Dendritic cell treated with granulocyte-macrophage colony-stimulating factor and Interleukin-4, amounts not matched to agents 40 ng/mL and 50 ng/mL, for 4 days (primary cell): ENCODE results near the gene TTC28.

Source experiments
- H3K27ac Mint-ChIP-seq: one replicate; pipeline ENCODE4 v1.8.0; 2022; ENCODE audit warnings: mild to moderate bottlenecking, mixed read lengths
- H3K27me3 Mint-ChIP-seq: one replicate; pipeline ENCODE4 v1.8.0; 2022; ENCODE audit warnings: mild to moderate bottlenecking, mixed read lengths
- H3K36me3 Mint-ChIP-seq: one replicate; pipeline ENCODE4 v1.8.0; 2022; ENCODE audit warnings: low read depth, mixed read lengths
- H3K4me1 Mint-ChIP-seq: one replicate; pipeline ENCODE4 v1.8.0; 2022; ENCODE audit warnings: low read depth, mixed read lengths
- H3K4me3 Mint-ChIP-seq: one replicate; pipeline ENCODE4 v1.8.0; 2022; ENCODE audit warnings: mild to moderate bottlenecking, moderate library complexity, mixed read lengths
- H3K9me3 Mint-ChIP-seq: one replicate; pipeline ENCODE4 v1.8.0; 2022; ENCODE audit warnings: mixed read lengths
- intact Hi-C: fragments of 100-400 bp; cut with micrococcal nuclease; formaldehyde crosslinking; loops from one replicate; pipeline ENCODE4 v1.15.0; 2022

The TTC28 gene

GRCh38 chr22:28132466-28132865 lies 547.2 kb downstream of the TTC28 start:
- Mint-ChIP-seq H3K4me3 (no peak overlapping the region), H3K36me3 (no peaks in the 10 kb centered on the region), H3K4me1 (no peaks in the 10 kb centered on the region), H3K27me3 (no peaks in the 10 kb centered on the region), H3K9me3 (no peaks in the 10 kb centered on the region), H3K27ac (no peak overlapping the region)
- intact Hi-C loops = no loop called here

GRCh38 chr22:28129319-28129962 lies 550.2 kb downstream of the TTC28 start:
- intact Hi-C loops = no loop called here
- no peak overlapping the region for H3K4me3 Mint-ChIP-seq
- H3K36me3 Mint-ChIP-seq = no peaks in the 10 kb centered on the region
- H3K4me1 Mint-ChIP-seq = no peaks in the 10 kb centered on the region
- no peaks in the 10 kb centered on the region for H3K27me3 Mint-ChIP-seq
- no peak overlapping the region for H3K27ac Mint-ChIP-seq
- no peaks in the 10 kb centered on the region for H3K9me3 Mint-ChIP-seq

GRCh38 chr22:28128827-28129226 lies 550.8 kb downstream of the TTC28 start:
- no peaks in the 10 kb centered on the region for H3K27me3 Mint-ChIP-seq
- H3K27ac Mint-ChIP-seq = no peak overlapping the region
- H3K4me1 Mint-ChIP-seq = no peaks in the 10 kb centered on the region
- H3K36me3 Mint-ChIP-seq = no peaks in the 10 kb centered on the region
- H3K4me3 Mint-ChIP-seq = no peak overlapping the region
- no peaks in the 10 kb centered on the region for H3K9me3 Mint-ChIP-seq
- intact Hi-C loops = no loop called here

GRCh38 chr22:28125799-28126198 lies 553.8 kb downstream of the TTC28 start:
- intact Hi-C loops = no loop called here
- Mint-ChIP-seq H3K9me3 (no peaks in the 10 kb centered on the region), H3K4me1 (no peaks in the 10 kb centered on the region), H3K4me3 (no peak overlapping the region), H3K27me3 (no peaks in the 10 kb centered on the region), H3K27ac (no peak overlapping the region), H3K36me3 (no peaks in the 10 kb centered on the region)

- Mint-ChIP-seq H3K4me3 (no peak overlapping the region), H3K36me3 (no peaks in the 10 kb centered on the region), H3K9me3 (no peaks in the 10 kb centered on the region), H3K27ac (no peak overlapping the region), H3K27me3 (no peaks in the 10 kb centered on the region), H3K4me1 (no peaks in the 10 kb centered on the region)
- intact Hi-C loops = no loop called here
Observed at GRCh38 chr22:28123989-28124766, 555.5 kb downstream of the TTC28 start.

- Mint-ChIP-seq H3K27ac (no peak overlapping the region), H3K4me3 (no peak overlapping the region), H3K36me3 (no peaks in the 10 kb centered on the region), H3K4me1 (no peaks in the 10 kb centered on the region), H3K9me3 (no peaks in the 10 kb centered on the region), H3K27me3 (no peaks in the 10 kb centered on the region)
- intact Hi-C loops = no loop called here
Observed at GRCh38 chr22:28120691-28121592, 558.7 kb downstream of the TTC28 start.

- intact Hi-C loops = no loop called here
- no peaks in the 10 kb centered on the region for H3K9me3 Mint-ChIP-seq
- H3K36me3 Mint-ChIP-seq = no peaks in the 10 kb centered on the region
- no peak overlapping the region for H3K4me3 Mint-ChIP-seq
- H3K27me3 Mint-ChIP-seq = no peaks in the 10 kb centered on the region
- H3K27ac Mint-ChIP-seq = no peak overlapping the region
- no peaks in the 10 kb centered on the region for H3K4me1 Mint-ChIP-seq
Observed at GRCh38 chr22:28118957-28119631, 560.5 kb downstream of the TTC28 start.

- intact Hi-C loops = no loop called here
- H3K4me3 Mint-ChIP-seq = no peak overlapping the region
- H3K27me3 Mint-ChIP-seq = no peaks in the 10 kb centered on the region
- no peaks in the 10 kb centered on the region for H3K9me3 Mint-ChIP-seq
- H3K4me1 Mint-ChIP-seq = peaks cover 12% of the 10 kb centered on the region
- H3K36me3 Mint-ChIP-seq = no peaks in the 10 kb centered on the region
- no peak overlapping the region for H3K27ac Mint-ChIP-seq
Observed at GRCh38 chr22:28116219-28116673, 563.4 kb downstream of the TTC28 start.

GRCh38 chr22:28115426-28115825 lies 564.2 kb downstream of the TTC28 start:
- no peak overlapping the region for H3K4me3 Mint-ChIP-seq
- H3K27me3 Mint-ChIP-seq = no peaks in the 10 kb centered on the region
- H3K27ac Mint-ChIP-seq = no peak overlapping the region
- intact Hi-C loops = no loop called here
- H3K9me3 Mint-ChIP-seq = no peaks in the 10 kb centered on the region
- no peaks in the 10 kb centered on the region for H3K36me3 Mint-ChIP-seq
- H3K4me1 Mint-ChIP-seq = peaks cover 12% of the 10 kb centered on the region

GRCh38 chr22:28112548-28113043 lies 567.0 kb downstream of the TTC28 start:
- no peaks in the 10 kb centered on the region for H3K27me3 Mint-ChIP-seq
- peaks cover 12% of the 10 kb centered on the region for H3K4me1 Mint-ChIP-seq
- H3K4me3 Mint-ChIP-seq = no peak overlapping the region
- no peak overlapping the region for H3K27ac Mint-ChIP-seq
- H3K36me3 Mint-ChIP-seq = no peaks in the 10 kb centered on the region
- H3K9me3 Mint-ChIP-seq = no peaks in the 10 kb centered on the region
- intact Hi-C loops = no loop called here

GRCh38 chr22:28112190-28112544 lies 567.5 kb downstream of the TTC28 start:
- no peaks in the 10 kb centered on the region for H3K27me3 Mint-ChIP-seq
- no peaks in the 10 kb centered on the region for H3K9me3 Mint-ChIP-seq

GRCh38 chr22:28111501-28112189 lies 568.0 kb downstream of the TTC28 start:
- H3K27me3 Mint-ChIP-seq = no peaks in the 10 kb centered on the region
- intact Hi-C loops = no loop called here
- no peak overlapping the region for H3K4me3 Mint-ChIP-seq
- H3K9me3 Mint-ChIP-seq = no peaks in the 10 kb centered on the region
- H3K4me1 Mint-ChIP-seq = peaks cover 12% of the 10 kb centered on the region
- no peaks in the 10 kb centered on the region for H3K36me3 Mint-ChIP-seq
- no peak overlapping the region for H3K27ac Mint-ChIP-seq

More at GRCh38 chr22:28112190-28112544, 567.5 kb downstream of the TTC28 start:
- Mint-ChIP-seq H3K4me3 (no peak overlapping the region), H3K27ac (no peak overlapping the region), H3K4me1 (peaks cover 12% of the 10 kb centered on the region), H3K36me3 (no peaks in the 10 kb centered on the region)
- intact Hi-C loops = no loop called here

GRCh38 chr22:28108851-28109250 lies 570.8 kb downstream of the TTC28 start:
- intact Hi-C loops = no loop called here
- Mint-ChIP-seq H3K4me3 (no peak overlapping the region), H3K4me1 (peaks cover 17% of the 10 kb centered on the region), H3K27ac (no peak overlapping the region), H3K9me3 (no peaks in the 10 kb centered on the region), H3K27me3 (no peaks in the 10 kb centered on the region), H3K36me3 (no peaks in the 10 kb centered on the region)
